Measurements from ENCODE around the gene ADAMTS17.

Gene ADAMTS17

DNA sequence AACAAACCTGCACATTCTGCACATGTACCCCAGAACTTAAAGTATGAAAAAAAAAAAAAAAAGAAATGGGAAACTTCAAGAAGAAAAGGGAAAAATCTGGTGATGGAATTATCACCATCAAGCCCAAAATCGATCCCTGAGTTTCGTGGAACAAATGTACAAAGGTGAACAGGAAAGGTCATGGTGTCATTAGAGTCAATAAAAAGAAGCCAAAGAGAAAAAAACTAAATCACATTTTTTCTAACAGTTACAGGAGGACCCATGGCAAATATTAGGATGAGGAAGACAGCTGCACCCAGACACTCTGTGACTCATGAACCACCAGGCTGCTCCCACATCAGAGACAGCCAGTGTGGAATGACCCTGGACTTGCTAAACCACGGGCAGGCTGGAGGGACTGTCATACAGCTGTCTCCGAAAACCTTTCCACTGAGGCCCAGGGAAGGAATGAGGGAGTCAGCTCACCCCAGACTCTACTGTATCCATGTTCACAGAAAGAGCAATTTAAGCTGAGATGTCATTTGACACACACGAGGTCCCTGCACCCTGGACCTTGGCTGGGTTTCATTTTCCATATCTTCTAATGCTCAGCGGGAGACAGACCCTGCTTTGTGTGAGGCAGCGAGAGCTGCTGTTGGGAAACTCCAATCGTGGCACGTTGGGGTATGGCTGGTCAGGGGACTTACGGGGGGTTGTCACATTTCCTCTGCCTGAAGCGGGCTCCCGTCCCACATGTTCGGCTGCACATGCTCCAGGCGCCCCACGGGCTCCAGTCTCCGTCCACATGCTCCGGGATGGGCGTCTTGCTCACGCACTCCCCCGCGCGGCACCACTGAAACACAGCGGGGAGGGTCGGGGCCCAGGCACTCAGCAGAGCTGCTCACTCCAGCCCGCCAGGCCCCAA, 210.2 kb downstream of the ADAMTS17 start:
- intact Hi-C loops (cut with DNase I) = no loop called here
- DNase-seq = peak in 18 of 42 donors; percentile 18 to 68 (median 44)

DNA sequence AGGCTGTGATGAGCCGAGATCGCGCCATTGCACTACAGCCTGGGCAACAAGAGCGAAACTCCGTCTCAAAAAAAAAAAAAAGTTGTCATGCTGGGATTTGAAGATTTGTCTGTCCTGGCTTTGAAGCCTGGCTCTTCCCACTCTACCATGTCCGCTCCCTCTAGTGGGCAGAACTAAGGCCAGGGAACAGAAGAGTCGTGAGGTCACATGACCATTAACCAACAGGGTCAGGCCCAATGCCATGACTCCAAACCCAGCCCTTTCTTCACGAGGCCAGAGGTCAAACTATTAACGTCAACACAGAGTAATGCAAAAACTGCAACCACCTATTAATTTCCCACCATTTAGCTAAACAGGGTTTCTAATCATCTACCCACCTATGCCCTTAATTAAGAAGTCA, 212.1 kb downstream of the ADAMTS17 start:
- intact Hi-C loops (cut with DNase I) = no loop called here

DNA sequence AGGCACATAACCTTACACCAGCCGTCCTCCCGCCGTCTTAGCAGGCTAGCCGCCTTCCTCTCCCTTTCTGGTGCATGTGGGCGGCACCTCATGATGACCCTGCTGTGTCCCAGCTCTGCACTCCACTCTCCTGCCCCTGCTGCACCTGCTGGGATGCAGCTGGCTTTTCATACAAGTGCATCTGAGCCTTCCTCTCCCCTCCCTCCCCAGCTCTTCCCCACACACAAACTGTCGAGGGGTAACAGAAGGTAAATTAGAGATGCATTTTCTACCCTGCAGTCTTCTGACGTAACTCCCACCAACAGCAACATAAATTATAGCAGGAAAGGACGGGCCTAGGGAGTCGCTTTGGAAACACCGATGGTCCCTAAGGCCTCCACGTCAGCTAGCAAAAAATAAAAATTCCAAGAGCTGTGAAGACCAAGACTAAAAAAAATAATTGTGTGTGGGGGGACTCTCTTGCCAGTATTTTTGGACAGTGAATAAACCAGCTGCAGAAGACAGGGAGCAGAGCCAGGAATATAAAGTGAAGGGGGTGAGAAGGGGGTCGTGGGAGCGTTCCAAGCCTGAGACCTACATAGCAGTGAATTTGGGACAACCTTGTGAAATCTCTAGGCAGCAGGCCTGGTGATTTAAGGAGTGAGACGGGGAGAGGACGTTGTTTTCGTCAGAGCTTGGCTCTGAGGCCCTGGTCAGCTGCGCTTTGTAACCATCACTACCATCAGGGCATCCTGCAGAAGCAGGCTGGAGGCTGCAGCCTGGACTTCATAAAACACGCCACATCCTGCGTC, 216.2 kb downstream of the ADAMTS17 start:
- DNase-seq = peak in 26 of 42 donors; percentile 21 to 72 (median 45)
- intact Hi-C loops (cut with DNase I) = no loop called here

More for the DNA sequence above, 212.1 kb downstream of the ADAMTS17 start:
- no peak for DNase-seq

DNA sequence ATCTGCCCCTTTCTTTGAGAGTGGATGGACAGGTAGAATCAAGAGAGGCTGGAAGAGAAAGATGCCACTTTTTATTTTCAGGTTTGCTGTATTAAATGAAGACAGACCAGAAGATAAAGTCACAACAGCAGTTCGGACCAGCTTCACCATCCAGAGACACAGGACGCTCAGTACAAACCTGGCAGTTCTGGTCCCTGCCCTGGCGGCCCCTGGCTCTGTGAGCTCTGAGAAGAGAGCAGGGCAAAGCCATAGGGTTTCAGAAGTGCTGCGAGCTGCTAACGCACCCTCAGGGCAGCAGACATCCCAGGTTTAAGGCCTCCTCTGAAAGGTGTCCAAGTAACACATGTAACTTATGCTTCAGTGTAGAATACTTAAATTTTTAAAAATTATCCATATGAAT, 216.8 kb downstream of the ADAMTS17 start:
- no peak for DNase-seq
- intact Hi-C loops (cut with DNase I) = no loop called here

DNA sequence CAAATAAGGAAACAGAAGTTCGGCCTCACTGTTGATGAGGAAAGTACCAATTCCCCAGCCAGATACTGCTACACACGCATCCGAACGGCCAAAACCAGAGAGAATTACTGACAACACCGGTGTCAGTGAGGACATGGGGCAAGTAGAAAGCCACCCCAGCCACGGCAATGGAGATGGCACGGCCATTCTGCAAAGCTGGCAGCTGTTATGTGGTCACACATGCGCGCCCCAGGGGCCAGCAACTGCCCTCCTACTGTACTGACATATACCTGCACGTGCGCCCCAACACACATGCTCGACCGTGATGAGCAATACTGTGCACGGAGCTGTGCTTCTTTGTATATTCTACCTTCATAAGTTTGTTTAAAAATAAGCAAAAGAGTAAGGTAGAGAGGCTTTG, 217.4 kb downstream of the ADAMTS17 start:
- DNase-seq = no peak
- intact Hi-C loops (cut with DNase I) = no loop called here

DNA sequence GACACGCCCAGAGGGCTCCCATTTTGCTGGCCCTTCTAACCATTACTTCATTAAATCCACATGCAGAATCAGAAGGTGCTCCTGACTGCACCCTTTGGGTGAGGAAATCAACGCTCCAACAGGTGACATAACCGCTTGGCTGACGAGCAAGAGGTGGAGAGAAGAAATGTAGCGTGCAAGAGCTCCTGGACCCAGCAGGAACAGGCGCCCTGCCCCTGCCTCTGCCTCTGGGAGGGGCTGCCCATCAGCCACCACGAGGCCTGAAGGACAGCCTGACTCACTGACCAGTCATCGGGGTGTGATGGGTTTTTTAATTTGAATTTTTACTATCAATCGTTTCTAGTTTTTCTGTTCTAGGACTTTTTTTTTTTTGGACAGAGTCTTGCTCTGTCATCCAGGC, 218.2 kb downstream of the ADAMTS17 start:
- DNase-seq = no peak
- intact Hi-C loops (cut with DNase I) = no loop called here

DNA sequence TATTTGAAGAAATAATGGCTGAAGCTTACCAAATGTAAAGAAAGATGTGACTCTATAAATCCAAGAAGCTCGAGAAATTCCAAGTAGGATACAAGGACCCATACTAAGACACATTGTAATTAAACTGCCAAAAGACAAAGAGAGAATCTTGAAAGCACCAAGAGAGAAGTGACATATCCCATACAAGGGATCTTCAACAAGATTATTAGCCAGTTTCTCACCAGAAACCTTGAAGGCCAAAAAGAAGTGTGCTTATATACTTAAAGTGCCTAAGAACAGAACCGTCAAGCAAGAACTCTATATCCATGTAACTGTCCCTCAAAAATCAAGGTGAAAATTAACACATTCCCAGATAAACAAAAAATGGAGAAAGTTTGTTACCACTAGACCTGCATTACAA, 220.5 kb downstream of the ADAMTS17 start:
- DNase-seq = no peak
- intact Hi-C loops (cut with DNase I) = no loop called here

DNA sequence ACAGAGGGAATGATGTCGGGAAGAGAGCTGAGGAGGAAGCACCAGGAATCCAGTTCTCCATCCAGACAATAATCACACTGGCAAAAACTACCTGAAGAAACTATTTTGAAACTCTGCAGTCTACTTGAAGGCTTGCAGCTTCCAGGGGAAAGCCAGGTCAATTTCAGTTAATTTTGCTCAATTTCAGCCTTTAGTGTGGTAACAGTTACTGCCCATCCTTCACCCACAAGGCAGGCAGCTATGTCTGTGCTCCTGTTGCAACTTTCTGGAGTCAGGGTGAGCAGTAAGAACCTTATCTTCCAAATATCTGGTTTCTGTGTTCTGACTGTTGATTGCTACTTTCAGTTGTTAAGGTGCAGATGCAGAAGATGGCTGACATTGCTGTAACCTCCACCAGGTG, 221.7 kb downstream of the ADAMTS17 start:
- intact Hi-C loops (cut with DNase I) = no loop called here
- no peak for DNase-seq

DNA sequence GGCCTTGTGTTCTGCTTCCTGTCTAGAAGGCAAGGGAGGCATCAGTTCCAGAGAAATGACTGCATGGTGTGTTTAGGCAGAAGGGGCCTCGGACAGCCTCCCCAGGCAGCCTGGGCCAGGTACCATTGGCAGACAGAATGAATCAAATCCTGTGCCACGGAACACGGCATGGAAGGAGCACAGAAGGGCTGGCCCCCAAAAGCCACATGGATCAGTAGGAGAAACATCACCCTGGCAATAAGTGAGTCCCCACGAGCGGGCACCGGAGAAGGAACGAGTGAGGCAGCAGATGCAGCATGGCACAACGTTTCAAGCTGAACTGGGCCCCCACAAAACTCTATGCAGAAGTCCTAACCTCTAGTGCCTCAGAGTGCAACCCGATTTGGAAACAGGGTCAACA, 223.2 kb downstream of the ADAMTS17 start:
- intact Hi-C loops (cut with DNase I) = no loop called here
- peak in 1 of 42 donors; percentile 10 for DNase-seq

DNA sequence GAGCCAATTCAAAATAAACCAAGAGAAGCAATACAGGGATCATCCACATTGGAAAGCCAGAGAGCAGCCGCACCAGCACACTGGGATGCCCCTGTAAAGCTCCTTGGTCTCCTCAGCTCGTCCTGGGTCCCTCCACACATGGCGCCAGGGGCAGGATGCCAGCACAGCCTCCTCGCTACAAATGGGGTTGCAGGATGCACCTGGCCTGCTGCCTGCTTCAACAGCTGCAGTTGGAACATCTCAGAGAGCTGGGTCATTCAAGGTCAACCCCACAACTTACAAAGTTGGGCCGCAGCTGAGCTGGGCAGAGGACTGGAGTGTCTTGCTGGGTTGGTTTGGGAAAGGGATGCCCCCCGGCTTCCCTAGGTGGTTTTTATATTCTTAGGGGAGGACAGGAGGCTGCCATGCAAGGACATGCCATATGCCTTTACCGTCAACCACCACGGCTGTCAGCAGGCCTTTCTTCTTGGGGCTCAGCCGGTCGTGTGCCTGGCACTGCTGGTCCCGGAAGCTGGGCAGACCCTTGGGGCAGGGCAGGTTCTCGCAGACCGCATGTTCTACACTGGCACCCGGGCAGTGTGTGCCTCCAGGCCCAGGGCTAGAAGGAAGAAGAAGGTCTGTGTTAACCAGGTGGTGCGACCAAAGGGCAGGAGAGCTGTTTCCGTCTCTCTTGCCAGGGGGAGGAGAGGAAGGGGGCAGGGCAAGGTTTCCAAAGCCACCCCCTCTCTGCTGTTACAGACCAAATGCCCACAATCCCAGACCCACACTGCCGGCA, 225.2 kb downstream of the ADAMTS17 start:
- DNase-seq = peak in 34 of 42 donors; percentile 21 to 73 (median 48)
- intact Hi-C loops (cut with DNase I) = no loop called here

DNA sequence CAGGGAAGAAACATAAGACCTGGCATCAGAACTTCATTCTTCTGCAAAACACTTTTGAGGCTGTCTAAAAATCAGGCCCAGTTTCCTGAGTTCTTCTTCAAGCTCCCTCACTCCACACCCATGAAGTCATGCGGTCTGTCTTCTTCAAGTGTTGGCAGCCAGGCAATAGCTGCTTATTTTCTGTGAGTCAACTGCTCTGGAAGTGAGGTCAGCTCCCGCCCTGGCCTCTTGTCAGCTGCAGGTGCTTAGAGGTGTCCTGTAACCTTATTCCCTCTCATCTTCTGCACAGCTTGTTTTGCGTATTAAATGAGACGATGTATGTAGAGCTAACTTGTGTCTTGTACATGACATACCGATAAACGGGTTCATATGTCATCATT, 226.1 kb downstream of the ADAMTS17 start:
- no peak for DNase-seq
- intact Hi-C loops (cut with DNase I) = no loop called here

DNA sequence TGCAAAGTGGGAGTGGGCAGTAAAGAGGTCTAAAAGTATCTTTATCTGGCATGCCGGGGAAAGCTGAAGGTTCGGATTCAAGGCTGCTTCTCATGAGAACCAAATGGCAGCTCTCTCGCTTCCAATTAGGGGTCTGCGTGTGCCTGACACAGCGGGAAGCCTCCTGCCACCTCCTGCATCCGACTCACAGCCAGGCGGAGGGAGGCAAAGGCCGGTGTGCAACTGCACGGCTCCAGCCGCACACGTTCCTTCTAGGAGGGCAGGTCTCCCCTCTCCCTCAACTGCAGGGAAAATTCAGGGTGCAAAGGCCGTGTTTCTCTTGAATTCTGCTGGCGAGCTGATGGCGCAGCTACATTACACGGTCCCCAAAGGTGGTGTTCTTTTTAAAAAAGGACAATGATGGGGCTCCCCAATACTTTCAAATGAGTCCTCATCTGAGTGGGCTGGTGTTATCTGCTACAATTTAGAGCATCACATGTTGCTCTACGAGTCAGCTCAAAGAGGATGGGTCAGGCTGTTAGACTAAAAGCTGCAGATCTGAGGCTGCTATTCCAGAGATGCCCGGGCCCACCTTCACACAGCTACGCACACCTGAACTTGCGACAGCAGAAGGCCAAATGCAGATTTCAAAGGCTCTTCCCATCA, 226.6 kb downstream of the ADAMTS17 start:
- intact Hi-C loops (cut with DNase I) = no loop called here
- no peak for DNase-seq

DNA sequence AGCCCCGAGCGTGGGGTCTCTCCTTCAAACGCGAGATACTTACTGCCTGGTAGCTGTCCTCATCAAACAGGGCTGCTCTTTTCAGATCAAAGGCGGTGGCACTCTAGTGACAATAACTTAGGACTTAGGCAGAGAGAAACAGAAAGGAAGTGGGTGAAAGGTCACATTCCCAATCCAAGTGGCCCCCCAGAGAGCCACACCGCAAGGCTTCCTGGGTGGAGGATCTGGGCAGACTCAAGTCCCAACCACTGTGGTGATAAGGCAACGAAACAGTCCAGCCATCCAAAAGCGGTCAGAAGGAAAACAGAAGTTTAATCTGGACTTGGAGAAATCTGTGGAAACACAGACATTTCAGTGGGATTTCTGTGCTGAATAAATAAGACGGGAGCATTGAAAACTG, 227.2 kb downstream of the ADAMTS17 start:
- peak in 2 of 42 donors; percentile 23 to 25 for DNase-seq
- intact Hi-C loops (cut with DNase I) = no loop called here

DNA sequence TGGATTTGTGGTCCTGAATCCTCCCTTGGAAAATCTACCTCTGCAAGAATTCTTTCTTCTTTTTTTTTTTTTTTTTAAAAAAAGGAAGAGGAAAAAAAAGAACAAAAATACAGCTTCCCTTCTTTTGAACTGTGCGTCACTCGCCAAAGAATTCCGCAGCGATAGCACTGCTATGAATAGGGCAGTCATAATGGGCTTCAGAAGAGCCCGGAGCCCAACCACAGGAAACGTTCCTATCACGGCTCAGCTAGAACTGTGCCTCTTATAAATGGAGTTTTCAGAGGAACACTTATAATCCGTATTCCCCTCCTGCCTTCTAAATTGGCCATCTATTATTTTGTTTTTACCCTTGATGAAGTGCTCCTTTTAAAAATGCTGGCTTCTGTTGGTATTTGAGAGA, 227.7 kb downstream of the ADAMTS17 start:
- intact Hi-C loops (cut with DNase I) = no loop called here
- DNase-seq = peak in 38 of 42 donors; percentile 19 to 79 (median 55)

DNA sequence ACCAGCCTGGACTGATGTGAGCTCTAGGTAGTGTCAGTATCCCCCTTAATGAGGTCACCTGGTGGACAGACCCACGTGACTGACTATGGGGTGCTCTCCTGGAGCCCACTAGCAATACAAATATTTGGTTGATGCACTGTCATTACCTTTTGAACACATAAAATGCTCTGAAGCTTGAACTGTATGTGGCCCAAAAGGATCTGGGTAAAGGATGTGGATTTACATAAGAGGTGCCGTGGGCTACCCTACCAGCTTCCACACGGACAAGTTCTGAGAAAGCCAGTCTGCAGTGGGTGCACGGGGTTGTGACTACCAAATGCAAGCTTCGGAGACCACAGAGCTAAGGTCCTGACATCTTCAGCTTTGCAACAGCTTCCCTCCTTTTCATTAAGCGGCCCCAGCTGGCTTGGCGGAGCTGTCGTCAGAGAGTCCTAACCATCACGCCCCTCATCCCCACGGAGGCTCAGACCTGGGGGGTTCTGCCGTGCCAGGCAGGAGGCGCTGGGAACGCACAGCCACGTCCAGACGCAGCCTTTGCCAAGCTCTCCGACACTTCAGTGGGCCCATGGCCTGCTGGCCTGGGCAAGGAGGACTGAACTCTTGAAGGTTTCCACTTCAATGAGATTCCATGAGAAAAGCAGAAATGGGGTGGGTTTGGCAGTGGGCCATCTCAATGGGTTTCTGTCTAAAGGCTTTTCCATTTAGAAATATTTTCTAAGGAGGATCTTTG, 228.3 kb downstream of the ADAMTS17 start:
- peak in 35 of 42 donors; percentile 14 to 78 (median 41) for DNase-seq
- intact Hi-C loops (cut with DNase I) = no loop called here

DNA sequence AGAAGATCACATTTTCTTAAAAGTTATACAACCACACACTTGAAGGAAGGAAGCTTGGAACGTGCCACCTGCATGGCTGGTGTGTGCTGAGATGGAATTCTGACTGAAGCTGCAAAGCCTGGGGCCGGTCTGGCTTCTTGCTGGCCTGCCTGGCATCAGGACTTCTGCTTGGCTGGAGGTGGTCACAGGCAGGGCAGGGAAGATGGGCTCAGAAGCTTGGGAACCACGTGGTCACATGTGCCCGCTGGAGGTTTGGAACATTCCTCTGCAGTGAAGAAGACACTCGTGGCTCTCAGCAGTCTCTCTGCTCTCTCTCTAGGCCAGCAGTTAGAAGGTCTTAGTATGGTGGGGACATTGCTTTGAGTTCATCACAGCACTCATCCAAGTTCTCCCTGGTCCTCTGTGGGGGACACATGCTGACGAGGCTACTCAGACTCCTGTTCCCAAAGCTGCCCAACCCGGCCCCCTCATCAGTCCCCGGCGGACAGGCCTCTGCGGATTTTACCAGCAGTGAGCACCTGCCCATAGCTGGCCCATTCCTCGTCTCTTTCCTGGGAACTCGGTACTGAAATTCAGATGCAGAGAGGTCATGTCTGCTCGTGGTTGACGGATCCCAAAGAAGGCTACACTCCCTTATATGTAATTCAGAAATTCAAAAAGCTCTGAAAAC, 229.0 kb downstream of the ADAMTS17 start:
- intact Hi-C loops (cut with DNase I) = no loop called here
- peak in 1 of 42 donors; percentile 22 for DNase-seq

DNA sequence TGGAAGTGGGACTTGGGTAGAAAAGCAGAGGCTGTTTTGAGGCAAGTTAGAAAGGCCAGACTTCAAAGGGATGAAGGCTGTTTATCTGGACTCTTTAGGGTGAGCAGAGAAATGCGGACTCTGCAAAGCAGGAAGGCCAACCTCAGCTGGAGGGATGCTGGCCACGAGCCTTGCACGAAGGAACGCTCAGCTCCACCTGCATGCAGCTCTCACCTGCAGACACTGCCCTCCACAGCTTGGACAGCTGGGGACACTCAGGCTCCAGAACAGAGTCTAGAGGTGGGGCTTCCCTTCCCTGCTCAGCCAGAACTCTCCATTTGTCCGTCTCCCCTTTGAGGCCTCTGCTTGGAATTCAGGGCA, 229.7 kb downstream of the ADAMTS17 start:
- peak in 3 of 42 donors; percentile 16 to 35 (median 25) for DNase-seq

More for the DNA sequence above, 229.7 kb downstream of the ADAMTS17 start:
- intact Hi-C loops (cut with DNase I) = no loop called here
